ENCODE measurements around the gene HDAC9. TPM values are rescaled to one million over a fixed set of nuclear protein-coding genes. Genes with fewer than 3 reads are reported as not detected.
"Not testable (repeated sequence)": the region's sequence is repeated elsewhere in the genome, so short reads cannot be mapped to it uniquely, and the experiment has no call there.

HDAC9 gene
- total and polyA plus RNA-seq, 2 experiments from 2014 or later, result 3.7 to 9.4 TPM

GRCh38 chr7:19026888-19027287, 531.3 kb downstream of the HDAC9 start:
- no peaks in the 10 kb centered on the region for H3K9me3 ChIP-seq (ENCODE audit: low read depth)
- H3K27ac ChIP-seq, result no peak overlapping the region
- H3K4me3 ChIP-seq, result no peak overlapping the region
- H2AFZ ChIP-seq, result no peak overlapping the region
- H3K4me2 ChIP-seq, result no peak overlapping the region
- TF ChIP-seq, protein P1, sequence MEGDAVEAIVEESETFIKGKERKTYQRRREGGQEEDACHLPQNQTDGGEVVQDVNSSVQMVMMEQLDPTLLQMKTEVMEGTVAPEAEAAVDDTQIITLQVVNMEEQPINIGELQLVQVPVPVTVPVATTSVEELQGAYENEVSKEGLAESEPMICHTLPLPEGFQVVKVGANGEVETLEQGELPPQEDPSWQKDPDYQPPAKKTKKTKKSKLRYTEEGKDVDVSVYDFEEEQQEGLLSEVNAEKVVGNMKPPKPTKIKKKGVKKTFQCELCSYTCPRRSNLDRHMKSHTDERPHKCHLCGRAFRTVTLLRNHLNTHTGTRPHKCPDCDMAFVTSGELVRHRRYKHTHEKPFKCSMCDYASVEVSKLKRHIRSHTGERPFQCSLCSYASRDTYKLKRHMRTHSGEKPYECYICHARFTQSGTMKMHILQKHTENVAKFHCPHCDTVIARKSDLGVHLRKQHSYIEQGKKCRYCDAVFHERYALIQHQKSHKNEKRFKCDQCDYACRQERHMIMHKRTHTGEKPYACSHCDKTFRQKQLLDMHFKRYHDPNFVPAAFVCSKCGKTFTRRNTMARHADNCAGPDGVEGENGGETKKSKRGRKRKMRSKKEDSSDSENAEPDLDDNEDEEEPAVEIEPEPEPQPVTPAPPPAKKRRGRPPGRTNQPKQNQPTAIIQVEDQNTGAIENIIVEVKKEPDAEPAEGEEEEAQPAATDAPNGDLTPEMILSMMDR (IDR thresholded peaks at IDR 0.05; ENCODE audit: poor library complexity), result no peak
- TF ChIP-seq EZH2phosphoT487 (IDR thresholded peaks at IDR 0.05; ENCODE audit: low read depth, severe bottlenecking, unreplicated experiment), result no peak
- TF ChIP-seq EZH2 (IDR thresholded peaks at IDR 0.05; ENCODE audit: borderline replicate concordance), result no peak
- no peaks in the 10 kb centered on the region for H3K27me3 ChIP-seq
- H3K9me2 ChIP-seq (replicated peaks; ENCODE audit: insufficient read depth), result no peaks in the 10 kb centered on the region
- no peaks in the 10 kb centered on the region for H3K79me2 ChIP-seq
- DNase-seq (ENCODE audit: low spot score), result no peak
- no peaks in the 10 kb centered on the region for H3K4me1 ChIP-seq (ENCODE audit: insufficient read depth)
- H3K36me3 ChIP-seq (replicated peaks; ENCODE audit: insufficient read depth, low read depth), result no peaks in the 10 kb centered on the region
- 74% methylated on average over 1 of the region's 1 CpG for WGBS (ENCODE audit: low lambda C conversion rate, missing lambda C conversion rate)
- H4K20me1 ChIP-seq (ENCODE audit: insufficient read depth, poor library complexity, severe bottlenecking), result no peaks in the 10 kb centered on the region

DNA sequence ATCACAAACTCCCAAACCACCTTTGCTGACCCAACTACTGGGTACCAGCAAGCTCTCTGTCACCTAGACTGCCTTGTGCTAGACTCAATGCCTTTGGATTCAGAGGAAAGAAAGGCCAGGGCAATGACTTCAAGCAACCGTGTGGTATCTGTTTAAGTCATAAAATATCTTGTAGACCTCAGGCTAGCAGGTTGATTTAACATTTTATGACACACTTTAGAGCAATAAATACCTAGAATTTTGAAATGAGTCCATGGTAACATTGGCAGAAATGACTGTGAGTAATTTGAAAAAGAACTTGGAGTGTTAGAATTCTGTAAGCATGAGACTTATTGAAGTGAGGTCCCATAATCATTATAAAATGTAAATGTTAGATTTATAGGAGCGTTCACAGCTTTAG, 534.7 kb downstream of the HDAC9 start:
- Histone ChIP-seq H3K9me2 (replicated peaks; ENCODE audit: insufficient read depth) (no peaks in the 10 kb centered on the region), H4K20me1 (ENCODE audit: insufficient read depth, poor library complexity, severe bottlenecking) (no peaks in the 10 kb centered on the region), H3K4me2 (no peak overlapping the region), H2AFZ (no peak overlapping the region), H3K27ac (no peak overlapping the region), H3K36me3 (replicated peaks; ENCODE audit: insufficient read depth, low read depth) (no peaks in the 10 kb centered on the region), H3K79me2 (no peaks in the 10 kb centered on the region), H3K27me3 (no peaks in the 10 kb centered on the region), H3K4me1 (ENCODE audit: insufficient read depth) (no peaks in the 10 kb centered on the region), H3K9me3 (ENCODE audit: low read depth) (no peaks in the 10 kb centered on the region), H3K4me3 (no peak overlapping the region)
- peak; percentile 26 for DNase-seq (ENCODE audit: low spot score)
- WGBS (ENCODE audit: low lambda C conversion rate, missing lambda C conversion rate), result 68% methylated on average over 2 of the region's 2 CpGs
- TF ChIP-seq EZH2 (IDR thresholded peaks at IDR 0.05; ENCODE audit: borderline replicate concordance), result no peak
- TF ChIP-seq EZH2phosphoT487 (IDR thresholded peaks at IDR 0.05; ENCODE audit: low read depth, severe bottlenecking, unreplicated experiment), result no peak
- TF ChIP-seq, protein P1 (IDR thresholded peaks at IDR 0.05; ENCODE audit: poor library complexity), result no peak

GRCh38 chr7:19032942-19033341, 537.4 kb downstream of the HDAC9 start:
- not testable (repeated sequence) for H3K27ac ChIP-seq; H3K4me3 ChIP-seq; H3K4me1 ChIP-seq (ENCODE audit: insufficient read depth); H3K36me3 ChIP-seq (replicated peaks; ENCODE audit: insufficient read depth, low read depth); H3K79me2 ChIP-seq; H2AFZ ChIP-seq; H3K9me2 ChIP-seq (replicated peaks; ENCODE audit: insufficient read depth); H4K20me1 ChIP-seq (ENCODE audit: insufficient read depth, poor library complexity, severe bottlenecking); DNase-seq (ENCODE audit: low spot score); H3K4me2 ChIP-seq; H3K27me3 ChIP-seq; H3K9me3 ChIP-seq (ENCODE audit: low read depth)
- WGBS (ENCODE audit: low lambda C conversion rate, missing lambda C conversion rate), result 93% methylated on average over 3 of the region's 3 CpGs

DNA sequence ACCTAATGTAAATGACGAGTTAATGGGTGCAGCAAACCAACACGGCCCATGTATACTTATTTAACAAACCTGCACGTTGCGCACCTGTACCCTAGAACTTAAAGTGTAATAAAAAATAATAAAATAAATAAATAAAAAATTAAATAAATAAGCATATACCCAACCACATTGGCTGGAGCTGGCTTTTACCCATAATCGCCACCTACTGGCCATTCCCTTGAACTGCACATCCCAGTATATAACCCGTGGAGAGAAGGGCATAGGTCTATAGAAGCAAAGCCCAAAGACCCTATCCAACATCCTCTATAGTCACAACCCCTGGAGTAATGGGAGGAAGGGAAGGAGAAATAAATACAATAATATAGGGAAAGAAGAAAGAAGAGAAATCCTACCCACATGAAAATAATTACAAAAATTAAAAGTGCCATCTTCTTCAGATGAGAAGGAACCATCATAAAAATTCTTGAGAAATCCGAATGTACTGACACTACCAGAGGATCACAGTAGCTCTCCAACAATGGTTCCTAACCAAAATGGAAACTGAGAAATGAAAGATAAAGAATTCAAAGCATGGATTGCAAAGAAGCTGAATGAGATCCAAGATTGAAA, 556.3 kb downstream of the HDAC9 start:
- no peaks in the 10 kb centered on the region for H3K36me3 ChIP-seq (replicated peaks; ENCODE audit: insufficient read depth, low read depth)
- no peaks in the 10 kb centered on the region for H4K20me1 ChIP-seq (ENCODE audit: insufficient read depth, poor library complexity, severe bottlenecking)
- H2AFZ ChIP-seq, result no peak overlapping the region
- no peaks in the 10 kb centered on the region for H3K4me1 ChIP-seq (ENCODE audit: insufficient read depth)
- H3K4me3 ChIP-seq, result no peak overlapping the region
- no peaks in the 10 kb centered on the region for H3K9me2 ChIP-seq (replicated peaks; ENCODE audit: insufficient read depth)
- no peak overlapping the region for H3K27ac ChIP-seq
- 76% methylated on average over 7 of the region's 7 CpGs for WGBS (ENCODE audit: low lambda C conversion rate, missing lambda C conversion rate)
- no peak overlapping the region for H3K4me2 ChIP-seq
- TF ChIP-seq EZH2phosphoT487 (IDR thresholded peaks at IDR 0.05; ENCODE audit: low read depth, severe bottlenecking, unreplicated experiment), result no peak
- TF ChIP-seq, protein P1 (IDR thresholded peaks at IDR 0.05; ENCODE audit: poor library complexity), result peak; percentile 49
- H3K27me3 ChIP-seq, result no peaks in the 10 kb centered on the region
- no peaks in the 10 kb centered on the region for H3K79me2 ChIP-seq
- peaks cover 3% of the 10 kb centered on the region for H3K9me3 ChIP-seq (ENCODE audit: low read depth)
- peak; percentile 28 for DNase-seq (ENCODE audit: low spot score)

Small RNAs within 50 kb of the gene (small RNA-seq; reads per million reads assigned to genes)
- gene RN7SKP266, result not detected

All from hepatocyte (in vitro differentiated cells).